Adrenal gland (tissue), 5 donors: ENCODE results near the gene UBA6.

Experiments
- POLR2A ChIP-seq, 2 donors: fragments of 450-650 bp; IDR thresholded peaks; one replicate each; pipeline ENCODE4 v1.6.1; 2017; ENCODE audit warnings: antibody characterized with exemption in 2 of 2, mild to moderate bottlenecking in 2 of 2, moderate library complexity in 1 of 2
- TF ChIP-seq, protein P1 (sequence below), 6 experiments: fragments of 450-650 bp in 4 of 6; fragments of 200-600 bp in 2 of 6; sonication (generic) in 1 of 6; IDR thresholded peaks; 1 replicate in 5 of 6; 2 replicates in 1 of 6; pipeline versions ENCODE4 v1.5.1 to v1.8.0; 2016 to 2021; ENCODE audit warnings: antibody characterized with exemption in 6 of 6, mild to moderate bottlenecking in 2 of 6, moderate library complexity in 1 of 6
- donor health status: DM: no; HTN: no; CAD: no.

DNA sequence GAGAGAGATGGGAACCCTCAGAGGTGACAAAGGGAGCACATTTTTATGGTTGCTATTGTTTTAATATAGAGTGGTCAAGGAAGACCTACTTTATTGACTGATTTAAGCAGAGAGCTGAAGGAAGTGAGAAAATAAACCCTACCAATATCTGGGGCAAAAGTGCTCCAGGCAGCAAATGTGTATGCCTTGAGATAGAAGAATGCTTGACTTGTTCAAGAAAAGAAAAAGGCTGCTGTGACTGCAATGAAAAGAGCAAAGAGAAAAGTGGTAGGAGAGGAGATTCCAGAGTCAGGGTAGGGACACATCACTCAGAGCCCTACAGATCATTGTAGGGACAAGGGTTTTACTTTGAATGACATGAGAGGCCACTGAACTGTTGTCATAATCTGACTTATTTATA lies 116.5 kb downstream of the UBA6 start:
- no peak for TF ChIP-seq POLR2A (IDR thresholded peaks at IDR 0.05)
- TF ChIP-seq, protein P1, sequence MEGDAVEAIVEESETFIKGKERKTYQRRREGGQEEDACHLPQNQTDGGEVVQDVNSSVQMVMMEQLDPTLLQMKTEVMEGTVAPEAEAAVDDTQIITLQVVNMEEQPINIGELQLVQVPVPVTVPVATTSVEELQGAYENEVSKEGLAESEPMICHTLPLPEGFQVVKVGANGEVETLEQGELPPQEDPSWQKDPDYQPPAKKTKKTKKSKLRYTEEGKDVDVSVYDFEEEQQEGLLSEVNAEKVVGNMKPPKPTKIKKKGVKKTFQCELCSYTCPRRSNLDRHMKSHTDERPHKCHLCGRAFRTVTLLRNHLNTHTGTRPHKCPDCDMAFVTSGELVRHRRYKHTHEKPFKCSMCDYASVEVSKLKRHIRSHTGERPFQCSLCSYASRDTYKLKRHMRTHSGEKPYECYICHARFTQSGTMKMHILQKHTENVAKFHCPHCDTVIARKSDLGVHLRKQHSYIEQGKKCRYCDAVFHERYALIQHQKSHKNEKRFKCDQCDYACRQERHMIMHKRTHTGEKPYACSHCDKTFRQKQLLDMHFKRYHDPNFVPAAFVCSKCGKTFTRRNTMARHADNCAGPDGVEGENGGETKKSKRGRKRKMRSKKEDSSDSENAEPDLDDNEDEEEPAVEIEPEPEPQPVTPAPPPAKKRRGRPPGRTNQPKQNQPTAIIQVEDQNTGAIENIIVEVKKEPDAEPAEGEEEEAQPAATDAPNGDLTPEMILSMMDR (IDR thresholded peaks at IDR 0.05) = no peak
